Measurements from ENCODE around the gene SNN. TPM values are rescaled to one million over a fixed set of nuclear protein-coding genes. Genes with fewer than 3 reads are reported as not detected.

The SNN gene
- total and polyA plus RNA-seq, 2 donors (not counting 1 experiment from before 2014, with no cell fraction given) = 55.4 to 63.3 TPM

GRCh38 chr16:11722468-11722808, 54.2 kb downstream of the SNN start:
- CTCF ChIA-PET = no interaction called here
- H3K9ac ChIP-seq (ENCODE audit: low read length) = no peak overlapping the region
- WGBS (ENCODE audit: insufficient coverage) = 67% methylated on average over 2 of the region's 3 CpGs
- Mint-ChIP-seq H3K27ac (peak overlapping the region; percentile 27), H3K4me3 (no peak overlapping the region), H3K9me3 (ENCODE audit: insufficient read depth) (no peaks in the 10 kb centered on the region), H3K27me3 (no peaks in the 10 kb centered on the region), H3K4me1 (peaks cover 19% of the 10 kb centered on the region)
- no peak overlapping the region for H3K4me2 ChIP-seq (replicated peaks; ENCODE audit: low read depth, low read length, poor library complexity, severe bottlenecking)
- TF ChIP-seq CTCF (IDR thresholded peaks at IDR 0.05) = no peak
- TF ChIP-seq EZH2 (IDR thresholded peaks at IDR 0.05; ENCODE audit: borderline replicate concordance, insufficient read depth, low read depth, low read length, poor library complexity, severe bottlenecking) = no peak
- POLR2A ChIA-PET = interaction anchor here (0.7 kb wide), 1 partner anchor 94 kb away, joined by 3 read pairs; no protein-coding TSS in a partner anchor
- H3K79me2 ChIP-seq (ENCODE audit: control insufficient read depth, insufficient read depth, low read length) = peaks cover 5% of the 10 kb centered on the region
- no peak overlapping the region for H2AFZ ChIP-seq (ENCODE audit: insufficient read depth, low read depth, low read length, poor library complexity, severe bottlenecking)
- peaks cover 0 to 55% of the 10 kb centered on the region in 2 experiments for H3K36me3 ChIP-seq (replicated peaks in 1 of 2; ENCODE audit: control extremely low read depth in 1 of 2, control insufficient read depth in 1 of 2, extremely low read depth in 1 of 2, insufficient read depth in 2 of 2, low read length in 1 of 2)
- H4K20me1 ChIP-seq (ENCODE audit: control insufficient read depth, insufficient read depth, low read length, poor library complexity, severe bottlenecking) = peaks cover 10% of the 10 kb centered on the region
- H3K27ac ChIP-seq (ENCODE audit: low read length in 2 of 2) = peak overlapping the region in 1 of 2 donors; percentile 35
- H3K9me3 ChIP-seq (ENCODE audit: control extremely low read depth in 1 of 3, control insufficient read depth in 2 of 3, insufficient read depth in 1 of 3, low read length in 2 of 3) = no peaks in the 10 kb centered on the region
- ATAC-seq (ENCODE audit: low read depth) (no peak), DNase-seq (no peak)
- H3K4me1 ChIP-seq (ENCODE audit: control insufficient read depth in 2 of 2, insufficient read depth in 2 of 2, low read length in 2 of 2) = peaks cover 0 to 7% of the 10 kb centered on the region in 2 donors
- H3K27me3 ChIP-seq (replicated peaks in 1 of 4; ENCODE audit: control extremely low read depth in 1 of 4, control insufficient read depth in 3 of 4, insufficient read depth in 4 of 4, low read length in 3 of 4) = no peaks in the 10 kb centered on the region
- intact Hi-C loops (cut with micrococcal nuclease) = no loop called here
- H3K4me3 ChIP-seq (ENCODE audit: control extremely low read depth in 1 of 5, extremely low read depth in 1 of 5, insufficient read depth in 1 of 5, low read depth in 2 of 5, low read length in 4 of 5) = no peak overlapping the region

- H3K27me3 ChIP-seq (replicated peaks in 1 of 4; ENCODE audit: control extremely low read depth in 1 of 4, control insufficient read depth in 3 of 4, insufficient read depth in 4 of 4, low read length in 3 of 4) = no peaks in the 10 kb centered on the region
- POLR2A ChIA-PET = no interaction called here
- no peaks in the 10 kb centered on the region for H3K9me3 ChIP-seq (ENCODE audit: control extremely low read depth in 1 of 3, control insufficient read depth in 2 of 3, insufficient read depth in 1 of 3, low read length in 2 of 3)
- TF ChIP-seq CTCF (IDR thresholded peaks at IDR 0.05) (no peak), EZH2 (IDR thresholded peaks at IDR 0.05; ENCODE audit: borderline replicate concordance, insufficient read depth, low read depth, low read length, poor library complexity, severe bottlenecking) (no peak)
- H3K27ac ChIP-seq (ENCODE audit: low read length in 2 of 2) = no peak overlapping the region
- no peak overlapping the region for H2AFZ ChIP-seq (ENCODE audit: insufficient read depth, low read depth, low read length, poor library complexity, severe bottlenecking)
- peaks cover 7 to 66% of the 10 kb centered on the region in 2 experiments for H3K36me3 ChIP-seq (replicated peaks in 1 of 2; ENCODE audit: control extremely low read depth in 1 of 2, control insufficient read depth in 1 of 2, extremely low read depth in 1 of 2, insufficient read depth in 2 of 2, low read length in 1 of 2)
- Mint-ChIP-seq H3K9me3 (ENCODE audit: insufficient read depth) (no peaks in the 10 kb centered on the region), H3K4me1 (peaks cover 12% of the 10 kb centered on the region), H3K27ac (no peak overlapping the region), H3K4me3 (no peak overlapping the region), H3K27me3 (no peaks in the 10 kb centered on the region)
- H3K4me2 ChIP-seq (replicated peaks; ENCODE audit: low read depth, low read length, poor library complexity, severe bottlenecking) = no peak overlapping the region
- intact Hi-C loops (cut with micrococcal nuclease) = no loop called here
- H4K20me1 ChIP-seq (ENCODE audit: control insufficient read depth, insufficient read depth, low read length, poor library complexity, severe bottlenecking) = peaks cover 5% of the 10 kb centered on the region
- ATAC-seq (ENCODE audit: low read depth) (no peak), DNase-seq (no peak)
- 100% methylated on average over 1 of the region's 1 CpG for WGBS (ENCODE audit: insufficient coverage)
- peaks cover 32% of the 10 kb centered on the region for H3K79me2 ChIP-seq (ENCODE audit: control insufficient read depth, insufficient read depth, low read length)
- CTCF ChIA-PET = interaction anchor here (0.6 to 2.0 kb wide), 4 partner anchors 10 to 1488 kb away, joined by 3 to 5 read pairs (median 4); partner anchors contain the start of gene ZC3H7A
- H3K4me1 ChIP-seq (ENCODE audit: control insufficient read depth in 2 of 2, insufficient read depth in 2 of 2, low read length in 2 of 2) = no peaks in the 10 kb centered on the region
- H3K9ac ChIP-seq (ENCODE audit: low read length) = no peak overlapping the region
- no peak overlapping the region for H3K4me3 ChIP-seq (ENCODE audit: control extremely low read depth in 1 of 5, extremely low read depth in 1 of 5, insufficient read depth in 1 of 5, low read depth in 2 of 5, low read length in 4 of 5)
These were observed 57.2 kb downstream of the SNN start for GRCh38 chr16:11725457-11725856.

All from B cell (primary cell).